GM12878 (cell line): ENCODE results near the gene PSME3. TPM values are rescaled to one million over a fixed set of nuclear protein-coding genes. Genes with fewer than 3 reads are reported as not detected.
A peak's percentile ranks its signal among the peaks of the same experiment; 100 is the strongest.

Experiments used
- ATAC-seq: fragments of 200-7000 bp; cut with Tn5 transposase; 3 replicates; pipeline ENCODE4 v1.9.1; 2020; ENCODE audit warnings: mild to moderate bottlenecking, moderate library complexity
- BruUV-seq: library from RNA; stranded (reverse); fragments of 400-500 nt; replicated peaks from 2 replicates; lab custom pipeline; 2021; lab: Mats Ljungman, UMichigan
- CTCF ChIA-PET: fragments of 300-600 bp; sonication (Branson Sonifier 250); formaldehyde crosslinking; extraction: SDS; loops from one replicate; lab custom pipeline; 2021; ENCODE audit warnings: inconsistent platforms; lab: Yijun Ruan, JAX
- POLR2A ChIA-PET: fragments of 350-600 bp; formaldehyde crosslinking; extraction: SDS; loops from one replicate; lab custom pipeline; 2021; ENCODE audit warnings: inconsistent platforms; lab: Charles Lee
- RAD21 ChIA-PET: fragments of 300-600 bp; sonication (Branson Sonifier 250); formaldehyde crosslinking; loops from one replicate; lab custom pipeline; 2023; ENCODE audit warnings: antibody characterized with exemption; ENCODE audit not compliant: unreplicated experiment; lab: Charles Lee
- SMC1A ChIA-PET: fragments of 300-600 bp; sonication (Branson Sonifier 250); formaldehyde crosslinking; loops from one replicate; lab custom pipeline; 2023; ENCODE audit not compliant: unreplicated experiment, uncharacterized antibody; lab: Charles Lee
- DNase-seq: peaks from one replicate; pipeline ENCODE4 v3.0.0-alpha.2; 2011; ENCODE audit warnings: low read depth, low spot score
- FAIRE-seq: peaks from 3 replicates; lab custom pipeline; 2011; peaks lifted over from hg19 to GRCh38; lab: Jason Lieb, UNC
- H2AFZ ChIP-seq: 2 replicates; pipeline ENCODE4 v1.6.0; 2011; ENCODE audit warnings: low read depth, low read length, control low read depth; ENCODE audit not compliant: control insufficient read depth
- H3K27ac ChIP-seq: 2 replicates; pipeline ENCODE4 v1.5.1; 2011; ENCODE audit warnings: control low read depth; ENCODE audit not compliant: control insufficient read depth, insufficient read depth
- H3K27me3 ChIP-seq, 2 experiments: replicated peaks in 1 of 2; 2 replicates each; pipeline versions ENCODE4 v1.6.0 to v1.6.1; 2011; ENCODE audit warnings: low read length in 1 of 2; ENCODE audit not compliant: control insufficient read depth in 2 of 2, insufficient read depth in 2 of 2
- H3K36me3 ChIP-seq, 2 experiments: 2 replicates each; pipeline ENCODE4 v1.5.1; 2011; ENCODE audit warnings: low read length in 1 of 2; ENCODE audit not compliant: control insufficient read depth in 2 of 2, insufficient read depth in 2 of 2
- H3K4me1 ChIP-seq: 2 replicates; pipeline ENCODE4 v1.6.1; 2011; ENCODE audit warnings: mild to moderate bottlenecking, low read length, moderate library complexity, mixed read lengths; ENCODE audit not compliant: control insufficient read depth, insufficient read depth
- H3K4me2 ChIP-seq: 2 replicates; pipeline ENCODE4 v1.6.0; 2011; ENCODE audit warnings: control low read depth; ENCODE audit not compliant: control insufficient read depth, insufficient read depth
- H3K4me3 ChIP-seq: fragments of 200-600 bp; sonication (generic); 2 replicates; pipeline ENCODE4 v1.5.1; 2016
- H3K79me2 ChIP-seq: 2 replicates; pipeline ENCODE4 v1.6.0; 2011; ENCODE audit warnings: low read length; ENCODE audit not compliant: control insufficient read depth, insufficient read depth
- H3K9ac ChIP-seq: 2 replicates; pipeline ENCODE4 v1.8.0; 2011; ENCODE audit warnings: low read length, control low read depth, mixed read lengths; ENCODE audit not compliant: control insufficient read depth, insufficient read depth
- H3K9me3 ChIP-seq: replicated peaks from 3 replicates; pipeline ENCODE4 v1.5.1; 2011; ENCODE audit warnings: mild to moderate bottlenecking, low read length; ENCODE audit not compliant: control insufficient read depth, insufficient read depth
- H4K20me1 ChIP-seq: 2 replicates; pipeline ENCODE4 v1.6.0; 2011; ENCODE audit not compliant: control insufficient read depth, insufficient read depth
- BHLHE40 ChIP-seq, 2 experiments: fragments of 450-650 bp in 1 of 2; IDR thresholded peaks; 2 replicates each; pipeline ENCODE4 v1.6.1; 2011 to 2017; ENCODE audit warnings: low read depth in 2 of 2, borderline replicate concordance in 1 of 2, improper control_type of control experiment in 1 of 2, low read length in 1 of 2, mild to moderate bottlenecking in 1 of 2
- CBFB ChIP-seq: IDR thresholded peaks from 2 replicates; pipeline ENCODE4 v1.6.1; 2016; ENCODE audit warnings: antibody characterized with exemption, low read depth
- ELK1 ChIP-seq: IDR thresholded peaks from 2 replicates; pipeline ENCODE4 v1.6.1; 2012; ENCODE audit warnings: low read depth, low read length, improper control_type of control experiment
- HCFC1 ChIP-seq: fragments of 150-350 bp; IDR thresholded peaks from 2 replicates; pipeline ENCODE4 v1.6.1; 2014; ENCODE audit warnings: low read length
- HDGF ChIP-seq: fragments of 450-650 bp; IDR thresholded peaks from 2 replicates; pipeline ENCODE4 v1.6.1; 2016; ENCODE audit warnings: antibody characterized with exemption
- IKZF2 ChIP-seq, 2 experiments: fragments of 450-650 bp; IDR thresholded peaks; 2 replicates each; pipeline ENCODE4 v1.6.1; 2017; ENCODE audit warnings: mild to moderate bottlenecking in 2 of 2, moderate library complexity in 2 of 2
- MEF2B ChIP-seq: fragments of 450-650 bp; IDR thresholded peaks from 2 replicates; pipeline ENCODE4 v1.6.1; 2018; ENCODE audit warnings: mild to moderate bottlenecking, moderate library complexity; ENCODE audit not compliant: partially characterized antibody, poor library complexity, severe bottlenecking
- NR2C1 ChIP-seq: fragments of 450-650 bp; IDR thresholded peaks from 2 replicates; pipeline ENCODE4 v1.6.1; 2017; ENCODE audit warnings: antibody characterized with exemption, mild to moderate bottlenecking, moderate library complexity
- POLR2A ChIP-seq: IDR thresholded peaks from 2 replicates; pipeline ENCODE4 v1.6.1; 2011; ENCODE audit warnings: low read depth, mild to moderate bottlenecking, low read length
- SIX5 ChIP-seq: IDR thresholded peaks from 2 replicates; pipeline ENCODE4 v1.6.1; 2011; ENCODE audit warnings: mild to moderate bottlenecking, low read depth, low read length, moderate library complexity; ENCODE audit not compliant: severe bottlenecking
- SMAD5 ChIP-seq: IDR thresholded peaks from 2 replicates; pipeline ENCODE4 v1.6.1; 2016; ENCODE audit warnings: antibody characterized with exemption, low read depth
- SMARCA5 ChIP-seq: fragments of 450-650 bp; IDR thresholded peaks from 2 replicates; pipeline ENCODE4 v1.6.1; 2017; ENCODE audit warnings: mild to moderate bottlenecking
- SUPT20H ChIP-seq: IDR thresholded peaks from 2 replicates; pipeline ENCODE4 v1.6.1; 2011; ENCODE audit warnings: low read depth, mild to moderate bottlenecking, low read length, moderate library complexity, borderline replicate concordance; ENCODE audit not compliant: control insufficient read depth
- WGBS: methylation state at CpG from one replicate; pipeline ENCODE4 v1.1.6; 2016; ENCODE audit warnings: low lambda C conversion rate; ENCODE audit not compliant: insufficient replicate concordance, insufficient coverage; ENCODE audit errors: missing lambda C conversion rate; 5-methylcytosine and 5-hydroxymethylcytosine counted together
- in situ Hi-C: fragments of 300-500 bp; cut with MboI; formaldehyde crosslinking; loops from 9 replicates; pipeline ENCODE4 v1.14.3; 2018; ENCODE audit warnings: mixed read lengths
- intact Hi-C: fragments of 100-400 bp; cut with micrococcal nuclease; formaldehyde crosslinking; loops from one replicate; pipeline ENCODE4 v1.14.2; 2022; ENCODE audit not compliant: unreplicated experiment
- polyA plus RNA-seq, 11 experiments: library from polyadenylated mRNA; depleted of rRNA in 4 of 11; unstranded in 6 of 11; stranded (reverse) in 5 of 11; fragments of >200 nt; fragmentation: Nextera tagmentation in 4 of 11; fragmentation: Illumina TruSeq in 1 of 11; extraction: Ambion mirVana in 4 of 11; extraction: Trizol in 1 of 11; gene quantifications; 1 replicate in 1 of 11; 2 replicates in 10 of 11; pipeline versions ENCODE4 v1.2.1 to v1.2.3, GENCODE V29; 2011 to 2016; ENCODE audit warnings: inconsistent platforms in 2 of 11, missing spikeins in 2 of 11, low read depth in 1 of 11
- total RNA-seq, 4 experiments: library from RNA; depleted of rRNA in 3 of 4; stranded (reverse); fragments of >200 nt in 3 of 4; fragmentation: Illumina TruSeq in 1 of 4; extraction: Trizol in 1 of 4; gene quantifications; 2 replicates each; pipeline versions ENCODE4 v1.2.1 to v1.2.3, GENCODE V29; 2013 to 2021
- TF ChIP-seq, protein P1 (sequence below): fragments of 450-650 bp; conservative IDR thresholded peaks from 2 replicates; pipeline ENCODE4 v1.6.1; 2017; ENCODE audit warnings: mild to moderate bottlenecking, moderate library complexity
- TF ChIP-seq, protein P2 (sequence below): fragments of 450-650 bp; IDR thresholded peaks from 2 replicates; pipeline ENCODE4 v1.6.1; 2016; ENCODE audit warnings: mild to moderate bottlenecking
- TF ChIP-seq, protein P3 (sequence below): IDR thresholded peaks from 2 replicates; pipeline ENCODE4 v1.6.1; 2012; ENCODE audit warnings: low read depth, low read length, improper control_type of control experiment

PSME3 gene
- total and polyA plus RNA-seq, 10 of the 15 experiments (the other 5 are each of a cell fraction or from before 2014, with no cell fraction given) = 26.9 to 330 (median 137) TPM

GRCh38 chr17:42798383-42799380 is 34.5 kb upstream of the PSME3 start, which contains the start of the genes CNTD1 and COA3:
Gene CNTD1 (plus strand): TSS chr17:42798861. CDS start chr17:42799068, 207 bp downstream.
Gene COA3 (minus strand): TSS chr17:42798704. CDS start chr17:42798681, 23 bp downstream.
- H3K27me3 ChIP-seq = no peaks in the 10 kb centered on the region
- SMC1A ChIA-PET = interaction anchor here (1.1 to 1.7 kb wide), 3 partner anchors 12 to 357 kb away, joined by 3 to 4 read pairs (median 4); no protein-coding TSS in a partner anchor
- intact Hi-C loops = no loop called here
- no peaks in the 10 kb centered on the region for H3K36me3 ChIP-seq
- no peaks in the 10 kb centered on the region for H4K20me1 ChIP-seq
- H3K4me3 ChIP-seq = peak within 1 kb of the TSS; percentile 76
- peak; percentile 100 for ATAC-seq
- H3K9me3 ChIP-seq = no peaks in the 10 kb centered on the region
- peak within 1 kb of the TSS; percentile 97 for H2AFZ ChIP-seq
- in situ Hi-C loops = no loop called here
- peak within 1 kb of the TSS; percentile 82 for H3K4me2 ChIP-seq
- FAIRE-seq = peak; percentile 92
- peak within 1 kb of the TSS; percentile 81 for H3K9ac ChIP-seq
- POLR2A ChIA-PET = interaction anchor here (0.6 kb wide), 1 partner anchor 179 kb away, joined by 3 read pairs; no protein-coding TSS in a partner anchor
- no TSS peak for BruUV-seq
- peak; percentile 31 for DNase-seq
- peaks cover 6% of the 10 kb centered on the region for H3K79me2 ChIP-seq
- CTCF ChIA-PET = interaction anchor here (0.7 to 2.9 kb wide), 7 partner anchors 10 to 199 kb away, joined by 3 to 11 read pairs (median 5); partner anchors contain the start of genes BECN1, RPL27 and VPS25
- WGBS = 25% methylated on average over 64 of the region's 66 CpGs
- peaks cover 10% of the 10 kb centered on the region for H3K4me1 ChIP-seq
- RAD21 ChIA-PET = interaction anchor here (1.1 kb wide), 1 partner anchor 199 kb away, joined by 3 read pairs; the partner anchor contains the start of gene RPL27
- no peak within 1 kb of the TSS for H3K27ac ChIP-seq
- TF ChIP-seq ELK1 (no peak), SUPT20H (no peak), SIX5 (peak; percentile 90), NR2C1 (peak; percentile 80), POLR2A (peak; percentile 85), SMAD5 (0 out of 2 replicates have a peak, but pooled peaks have one; percentile 50), HCFC1 (peak; percentile 93), CBFB (peak; percentile 60; the same call in 1 of the 2 replicates), BHLHE40 (IDR thresholded peaks at IDR 0.05; ENCODE audit: borderline replicate concordance in 1 of 2, low read depth in 2 of 2, low read length in 1 of 2) (peak in 1 of 2 experiments; percentile 44; a peak in 1 of 4 replicates), HDGF (peak; percentile 80), SMARCA5 (0 out of 2 replicates have a peak, but pooled peaks have one; percentile 46), MEF2B (peak; percentile 42), IKZF2 (IDR thresholded peaks at IDR 0.05) (0 out of 4 replicates have a peak, but pooled peaks of 1 of the 2 experiments have one; percentile 43)
- TF ChIP-seq, protein P1, sequence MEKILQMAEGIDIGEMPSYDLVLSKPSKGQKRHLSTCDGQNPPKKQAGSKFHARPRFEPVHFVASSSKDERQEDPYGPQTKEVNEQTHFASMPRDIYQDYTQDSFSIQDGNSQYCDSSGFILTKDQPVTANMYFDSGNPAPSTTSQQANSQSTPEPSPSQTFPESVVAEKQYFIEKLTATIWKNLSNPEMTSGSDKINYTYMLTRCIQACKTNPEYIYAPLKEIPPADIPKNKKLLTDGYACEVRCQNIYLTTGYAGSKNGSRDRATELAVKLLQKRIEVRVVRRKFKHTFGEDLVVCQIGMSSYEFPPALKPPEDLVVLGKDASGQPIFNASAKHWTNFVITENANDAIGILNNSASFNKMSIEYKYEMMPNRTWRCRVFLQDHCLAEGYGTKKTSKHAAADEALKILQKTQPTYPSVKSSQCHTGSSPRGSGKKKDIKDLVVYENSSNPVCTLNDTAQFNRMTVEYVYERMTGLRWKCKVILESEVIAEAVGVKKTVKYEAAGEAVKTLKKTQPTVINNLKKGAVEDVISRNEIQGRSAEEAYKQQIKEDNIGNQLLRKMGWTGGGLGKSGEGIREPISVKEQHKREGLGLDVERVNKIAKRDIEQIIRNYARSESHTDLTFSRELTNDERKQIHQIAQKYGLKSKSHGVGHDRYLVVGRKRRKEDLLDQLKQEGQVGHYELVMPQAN = peak; percentile 85
- TF ChIP-seq, protein P2, sequence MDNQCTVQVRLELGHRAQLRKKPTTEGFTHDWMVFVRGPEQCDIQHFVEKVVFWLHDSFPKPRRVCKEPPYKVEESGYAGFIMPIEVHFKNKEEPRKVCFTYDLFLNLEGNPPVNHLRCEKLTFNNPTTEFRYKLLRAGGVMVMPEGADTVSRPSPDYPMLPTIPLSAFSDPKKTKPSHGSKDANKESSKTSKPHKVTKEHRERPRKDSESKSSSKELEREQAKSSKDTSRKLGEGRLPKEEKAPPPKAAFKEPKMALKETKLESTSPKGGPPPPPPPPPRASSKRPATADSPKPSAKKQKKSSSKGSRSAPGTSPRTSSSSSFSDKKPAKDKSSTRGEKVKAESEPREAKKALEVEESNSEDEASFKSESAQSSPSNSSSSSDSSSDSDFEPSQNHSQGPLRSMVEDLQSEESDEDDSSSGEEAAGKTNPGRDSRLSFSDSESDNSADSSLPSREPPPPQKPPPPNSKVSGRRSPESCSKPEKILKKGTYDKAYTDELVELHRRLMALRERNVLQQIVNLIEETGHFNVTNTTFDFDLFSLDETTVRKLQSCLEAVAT = 0 out of 2 replicates have a peak, but pooled peaks have one; percentile 23
- TF ChIP-seq, protein P3, sequence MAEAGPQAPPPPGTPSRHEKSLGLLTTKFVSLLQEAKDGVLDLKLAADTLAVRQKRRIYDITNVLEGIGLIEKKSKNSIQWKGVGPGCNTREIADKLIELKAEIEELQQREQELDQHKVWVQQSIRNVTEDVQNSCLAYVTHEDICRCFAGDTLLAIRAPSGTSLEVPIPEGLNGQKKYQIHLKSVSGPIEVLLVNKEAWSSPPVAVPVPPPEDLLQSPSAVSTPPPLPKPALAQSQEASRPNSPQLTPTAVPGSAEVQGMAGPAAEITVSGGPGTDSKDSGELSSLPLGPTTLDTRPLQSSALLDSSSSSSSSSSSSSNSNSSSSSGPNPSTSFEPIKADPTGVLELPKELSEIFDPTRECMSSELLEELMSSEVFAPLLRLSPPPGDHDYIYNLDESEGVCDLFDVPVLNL = peak; percentile 32; the same call in 1 of the 2 replicates
